ENCODE results near the gene YWHAQ.
"Not testable (repeated sequence)": the region's sequence is repeated elsewhere in the genome, so short reads cannot be mapped to it uniquely, and the experiment has no call there.

YWHAQ gene

DNA sequence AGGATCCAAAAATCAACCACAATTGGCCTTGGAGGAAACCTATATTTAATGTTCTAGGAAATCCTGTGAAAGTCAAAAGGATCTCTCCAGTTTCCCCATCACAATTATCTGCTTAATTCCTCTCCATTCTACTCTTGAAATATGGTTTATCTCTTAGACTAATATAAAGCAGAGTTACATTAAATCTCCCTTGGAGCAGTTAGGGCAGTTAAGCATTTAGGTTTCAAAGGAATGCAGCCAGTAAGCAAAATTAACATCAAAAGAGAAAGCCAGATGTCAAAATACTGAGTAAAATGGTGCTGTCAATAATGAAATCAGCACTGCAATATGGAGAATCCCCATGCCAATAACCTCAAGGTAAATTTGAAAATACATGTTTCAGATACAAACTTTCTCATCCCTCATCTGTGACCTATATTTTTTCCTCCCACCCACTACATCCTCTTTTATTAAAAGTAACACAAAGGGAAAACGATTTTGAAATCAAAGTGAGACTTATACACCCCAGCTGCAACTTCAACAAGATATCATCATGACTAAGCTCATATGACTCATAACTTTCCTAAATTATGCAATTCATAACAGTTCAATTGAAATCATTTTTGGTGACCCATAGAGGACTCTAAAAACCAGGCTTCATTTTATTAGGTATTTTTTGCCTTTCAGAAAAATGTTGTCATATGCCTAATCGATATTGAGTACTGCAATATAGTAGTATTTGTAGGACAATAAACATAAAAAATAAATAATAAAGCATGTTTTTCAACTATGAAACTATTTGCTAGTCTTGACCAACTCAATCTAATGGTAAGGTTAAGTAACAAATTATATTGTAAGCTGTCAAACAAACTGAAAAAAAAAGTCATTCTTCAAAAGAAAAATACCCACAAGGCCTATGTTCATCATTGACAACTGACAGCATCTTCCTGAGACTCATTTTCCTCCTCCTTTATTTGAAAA lies 78.3 kb downstream of the YWHAQ start:
- DNase-seq (ENCODE audit: low read depth), result no peak

GRCh38 chr2:9550859-9551391 lies 79.9 kb downstream of the YWHAQ start:
- not testable (repeated sequence) for DNase-seq (ENCODE audit: low read depth)

DNA sequence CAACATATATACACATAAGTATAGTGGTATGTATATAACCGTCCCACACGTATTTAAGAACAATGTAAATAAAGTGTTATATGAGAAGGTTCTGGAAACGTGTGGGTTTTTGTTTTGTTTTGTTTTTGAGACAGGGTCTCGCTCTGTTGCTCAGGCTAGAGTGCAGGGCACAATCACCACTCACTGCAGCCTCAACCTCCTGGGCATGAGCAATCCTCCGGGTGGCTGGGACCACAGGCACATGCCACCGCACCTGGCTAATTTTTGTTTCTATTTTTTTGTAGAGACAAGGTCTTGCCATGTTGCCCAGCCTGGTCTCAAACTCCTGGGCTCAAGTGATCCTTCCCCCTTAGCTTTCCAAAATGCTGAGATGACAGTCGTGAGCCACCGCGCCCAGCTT lies 81.4 kb downstream of the YWHAQ start:
- no peak for DNase-seq (ENCODE audit: low read depth)

DNA sequence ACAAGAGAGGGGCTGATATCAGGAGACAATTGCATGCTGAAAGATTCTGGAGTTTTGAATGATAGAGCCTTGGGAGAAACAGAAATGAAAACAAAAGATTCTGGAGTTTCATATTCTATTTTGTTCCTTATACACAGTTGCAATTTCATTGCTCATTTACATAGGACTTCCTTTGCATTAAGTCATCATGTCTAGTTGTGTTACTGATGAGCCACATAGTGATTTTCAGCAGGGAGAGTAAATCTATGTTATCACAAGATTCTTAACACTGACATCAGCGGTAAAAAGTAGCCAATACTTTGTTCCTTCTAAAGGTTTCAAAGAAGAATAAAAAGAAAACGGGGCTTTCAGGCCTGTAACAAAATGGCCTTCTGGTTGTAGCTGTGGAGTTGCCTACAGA lies 82.3 kb downstream of the YWHAQ start:
- DNase-seq (ENCODE audit: low read depth), result no peak

DNA sequence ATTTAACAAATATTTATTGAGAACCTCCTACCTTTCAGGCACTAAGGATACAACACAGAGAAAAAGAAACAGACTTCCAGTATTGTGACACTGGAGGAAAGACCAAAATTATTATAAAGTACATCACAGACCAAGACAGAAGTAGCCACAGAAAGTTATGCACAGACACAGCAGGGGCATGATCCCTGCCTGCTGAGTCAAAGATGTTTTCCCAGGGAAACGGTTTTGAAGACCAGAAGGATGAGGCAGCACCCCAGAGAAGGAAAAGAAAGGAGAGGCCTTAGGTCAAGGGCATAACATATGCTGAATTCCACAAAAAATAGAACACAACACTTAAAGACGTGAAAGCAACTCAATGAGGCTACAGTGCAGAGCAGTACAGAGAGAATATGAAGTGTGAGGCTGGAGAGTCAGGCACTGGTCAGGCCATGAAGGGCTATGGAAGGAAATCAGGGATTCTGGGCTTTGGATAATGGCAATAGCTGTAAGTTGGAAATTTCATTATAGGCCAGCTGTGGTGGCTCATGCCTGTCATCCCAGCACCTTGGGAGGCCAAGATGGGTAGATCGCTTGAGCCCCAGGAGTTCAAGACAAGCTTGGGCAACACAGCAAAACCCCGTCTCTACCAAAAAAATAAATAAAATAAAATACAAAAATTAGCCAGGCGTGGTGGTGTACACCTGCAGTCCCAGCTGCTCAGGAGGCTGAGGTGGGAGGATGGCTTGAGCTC lies 83.4 kb downstream of the YWHAQ start:
- DNase-seq (ENCODE audit: low read depth), result no peak

GRCh38 chr2:9545502-9545901 lies 85.3 kb downstream of the YWHAQ start:
- DNase-seq (ENCODE audit: low read depth), result no peak

DNA sequence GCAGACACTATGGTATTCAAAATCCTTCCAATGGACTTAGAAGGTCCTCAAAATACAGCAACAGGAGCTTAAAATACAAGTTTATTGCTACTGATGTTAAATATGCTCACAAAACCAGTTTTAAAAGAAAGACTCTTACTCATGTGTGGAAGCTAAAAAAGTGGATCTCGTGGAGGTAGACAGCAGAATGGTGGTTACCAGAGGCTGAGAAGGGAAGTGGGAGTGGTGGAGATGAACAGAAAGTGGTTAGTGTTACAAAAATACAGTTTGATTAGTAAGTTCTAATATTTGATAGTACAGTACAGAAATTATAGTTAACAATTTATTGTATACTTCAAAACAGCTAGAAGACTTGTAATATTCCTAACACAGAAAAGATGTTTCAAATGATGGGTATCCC lies 87.2 kb downstream of the YWHAQ start:
- DNase-seq (ENCODE audit: low read depth), result no peak

DNA sequence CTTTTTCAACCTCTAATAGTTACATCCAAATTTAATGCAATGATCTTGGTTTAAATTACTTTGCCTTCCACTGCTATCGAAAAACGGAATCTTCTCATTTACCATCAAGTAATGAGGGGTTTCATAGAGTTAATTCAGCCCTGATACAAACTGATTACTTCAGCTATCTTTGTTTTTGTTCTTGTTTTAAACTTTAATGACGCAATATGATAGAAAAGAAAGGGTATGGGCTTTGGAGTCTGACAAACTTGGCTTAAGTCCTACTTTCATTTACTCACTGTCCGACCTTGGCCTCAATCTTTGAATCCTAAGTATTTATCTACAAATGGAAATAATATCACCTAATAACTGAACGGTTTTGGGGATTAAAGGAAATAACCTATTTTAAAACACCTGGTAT lies 91.3 kb downstream of the YWHAQ start:
- DNase-seq (ENCODE audit: low read depth), result no peak

- DNase-seq (ENCODE audit: low read depth), result no peak
Observed at GRCh38 chr2:9538000-9538507, 92.7 kb downstream of the YWHAQ start.

- DNase-seq (ENCODE audit: low read depth), result no peak
Observed at GRCh38 chr2:9536504-9536903, 94.3 kb downstream of the YWHAQ start.

GRCh38 chr2:9535177-9535576 lies 95.6 kb downstream of the YWHAQ start:
- no peak for DNase-seq (ENCODE audit: low read depth)
